HK-2 (cell line): ENCODE results near the gene SHE.

Experiments
- DNase-seq: peaks from one replicate; pipeline ENCODE4 v3.0.0-alpha.2; 2018; ENCODE audit not compliant: unreplicated experiment

Gene SHE

DNA sequence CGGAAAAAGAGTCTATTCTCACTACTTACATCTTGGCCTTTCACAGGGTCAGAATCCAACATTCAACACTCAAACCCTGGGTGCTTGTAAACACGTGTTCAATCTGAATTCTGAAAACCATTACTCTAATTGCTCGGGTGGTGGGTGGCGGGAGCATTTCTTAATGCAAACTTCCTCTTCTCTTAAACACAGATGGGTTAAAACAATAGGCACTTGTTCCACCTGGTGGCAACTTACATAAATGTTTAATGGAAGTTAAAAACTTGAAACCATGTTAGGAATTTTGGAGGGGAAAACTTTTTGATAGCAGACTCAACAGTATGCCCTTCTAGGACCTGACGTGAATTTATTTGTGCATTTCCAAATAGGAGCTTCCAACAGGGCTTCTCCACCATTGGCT is 23.6 kb downstream of the SHE start:
- no peak for DNase-seq

DNA sequence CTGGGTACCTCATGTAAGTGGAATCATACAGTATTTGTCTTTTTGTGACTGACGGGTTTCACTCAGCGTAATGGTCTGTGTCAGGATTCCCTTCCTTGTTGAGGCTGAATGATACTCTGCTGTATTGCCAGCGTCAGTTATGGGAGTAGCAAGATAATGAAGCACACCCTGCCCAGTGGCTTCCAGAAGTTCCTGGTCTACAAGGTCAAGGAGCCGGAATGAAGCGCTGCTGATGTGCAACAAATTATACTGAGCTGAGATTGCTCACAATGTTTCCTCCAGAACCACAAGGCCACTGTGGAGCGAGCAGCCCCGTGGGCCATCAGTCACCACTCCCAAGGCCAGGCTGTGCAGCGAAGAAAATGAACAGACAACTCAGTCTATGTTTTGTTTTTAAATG is 24.2 kb downstream of the SHE start:
- no peak for DNase-seq

DNA sequence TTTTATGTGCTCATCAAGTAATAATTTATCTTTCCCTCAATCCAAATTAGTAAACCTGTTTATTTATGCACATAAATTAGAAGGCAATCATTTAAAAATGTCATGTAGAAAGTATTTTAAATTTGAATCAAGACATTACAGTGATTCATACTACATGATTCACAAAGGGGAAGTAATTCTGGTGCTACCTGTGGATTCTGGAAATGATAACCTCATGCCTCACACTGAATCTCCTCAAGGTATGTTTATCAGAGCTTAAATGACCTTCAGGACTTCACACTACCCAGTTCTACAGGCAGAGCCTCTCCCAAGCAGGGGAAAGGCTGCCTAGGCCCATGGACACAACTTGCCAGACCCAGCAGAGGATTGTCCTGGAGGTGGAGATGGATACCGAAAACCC is 25.4 kb downstream of the SHE start:
- DNase-seq: no peak

DNA sequence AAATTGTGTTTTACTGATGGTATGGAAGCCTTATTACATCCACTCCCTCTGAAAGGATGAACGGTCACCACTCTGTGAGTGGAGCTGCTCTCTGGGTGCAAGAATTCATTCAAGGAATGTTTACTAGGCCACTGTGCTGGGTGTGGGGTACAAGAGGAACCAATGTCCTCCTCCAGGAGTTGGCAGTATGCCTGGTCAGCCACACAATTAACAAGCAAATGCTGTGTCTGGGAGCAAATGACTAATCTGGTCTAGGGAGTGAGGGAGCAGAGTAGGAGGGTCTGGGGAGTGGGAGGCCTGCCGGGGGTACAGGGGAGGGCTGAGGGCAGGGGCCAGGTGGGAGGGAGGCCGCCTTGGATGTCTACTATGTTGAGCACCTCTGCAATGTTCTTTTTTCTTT is 27.4 kb downstream of the SHE start:
- peak; percentile 49 for DNase-seq

DNA sequence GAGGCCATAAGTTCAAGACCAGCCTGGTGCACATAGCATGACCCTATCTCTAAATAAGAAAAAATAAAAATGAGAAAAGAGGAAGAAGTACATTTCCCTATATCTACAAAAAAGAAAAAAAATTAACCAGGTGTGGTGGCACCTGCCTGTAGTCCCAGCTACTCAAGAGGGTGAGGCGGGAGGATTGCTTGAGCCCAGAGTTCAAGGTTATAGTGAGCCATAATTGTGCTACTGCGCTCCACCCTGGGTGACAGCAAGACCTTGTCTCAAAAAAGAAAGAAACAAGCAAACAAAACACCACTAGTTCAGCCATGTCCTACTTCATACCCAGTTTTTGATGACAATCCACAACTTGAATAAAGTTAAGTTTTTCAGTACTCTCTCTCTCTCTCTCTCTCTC is 30.9 kb downstream of the SHE start:
- no peak for DNase-seq

DNA sequence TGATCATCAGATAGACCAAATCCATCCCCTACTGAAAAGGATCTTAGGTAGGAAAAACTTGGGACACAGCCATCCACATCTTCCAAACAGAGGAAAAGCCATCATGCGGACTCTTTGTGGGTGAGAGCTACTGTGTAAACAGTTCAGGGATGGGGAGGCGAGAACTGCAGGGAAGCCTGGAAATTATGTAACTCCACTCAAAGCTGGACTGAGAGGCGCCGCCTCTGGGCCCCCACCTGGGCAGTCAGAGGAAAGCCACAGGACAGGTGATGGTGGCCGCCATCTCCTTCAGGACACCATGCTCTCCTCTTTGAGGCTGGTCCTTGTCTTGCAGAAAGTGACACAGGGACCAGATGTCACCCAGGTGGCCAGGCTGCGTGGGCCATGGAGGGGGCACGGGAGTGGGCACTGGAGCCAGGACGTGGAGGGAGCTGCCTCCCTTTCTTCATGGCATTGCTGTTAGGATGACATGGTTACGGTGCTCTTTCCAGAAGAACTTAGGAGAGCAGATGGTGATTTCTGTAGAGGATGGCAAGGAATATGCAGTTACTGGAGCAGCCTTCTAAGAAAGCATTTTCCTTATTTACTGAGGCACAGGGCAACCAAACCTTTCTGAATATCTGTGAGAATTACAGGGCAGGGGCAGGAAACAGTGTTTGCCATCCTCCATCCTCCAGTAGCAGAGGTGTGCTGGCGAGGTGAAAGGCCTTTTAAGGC is 32.2 kb downstream of the SHE start:
- no peak for DNase-seq

DNA sequence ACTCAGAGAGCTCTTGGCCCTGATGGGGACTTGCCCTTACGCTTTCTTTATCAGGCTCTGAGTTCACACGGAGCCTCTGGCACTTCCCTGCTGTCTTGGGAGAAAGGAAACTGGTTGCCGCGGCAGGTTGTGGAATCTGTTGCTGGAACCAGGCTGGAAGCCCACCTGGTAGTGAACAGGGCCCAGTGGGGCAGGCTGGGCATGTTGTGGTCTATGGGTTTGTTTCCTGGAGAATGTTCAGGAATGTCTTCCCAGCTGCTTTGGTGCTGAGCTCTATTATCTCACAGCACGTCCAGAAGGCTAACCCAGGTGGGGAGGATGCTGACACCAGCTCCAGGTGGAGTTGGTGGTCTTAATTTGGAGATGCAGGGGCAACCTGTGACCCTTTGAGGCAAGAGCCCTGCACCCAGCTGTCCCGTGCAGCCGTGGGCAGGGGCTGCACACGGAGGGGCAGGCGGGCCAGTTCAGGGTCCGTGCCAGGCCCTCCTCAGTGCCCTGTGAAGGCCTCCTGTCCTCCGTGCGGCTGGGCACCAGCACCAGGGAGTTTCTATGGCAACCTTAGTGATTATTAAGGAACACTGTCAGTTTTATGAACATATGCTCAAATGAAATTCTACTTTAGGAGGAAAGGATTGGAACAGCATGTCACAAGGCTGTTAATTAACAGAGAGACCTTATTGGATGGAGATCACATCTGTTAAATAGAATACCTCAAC is 33.5 kb downstream of the SHE start:
- no peak for DNase-seq

DNA sequence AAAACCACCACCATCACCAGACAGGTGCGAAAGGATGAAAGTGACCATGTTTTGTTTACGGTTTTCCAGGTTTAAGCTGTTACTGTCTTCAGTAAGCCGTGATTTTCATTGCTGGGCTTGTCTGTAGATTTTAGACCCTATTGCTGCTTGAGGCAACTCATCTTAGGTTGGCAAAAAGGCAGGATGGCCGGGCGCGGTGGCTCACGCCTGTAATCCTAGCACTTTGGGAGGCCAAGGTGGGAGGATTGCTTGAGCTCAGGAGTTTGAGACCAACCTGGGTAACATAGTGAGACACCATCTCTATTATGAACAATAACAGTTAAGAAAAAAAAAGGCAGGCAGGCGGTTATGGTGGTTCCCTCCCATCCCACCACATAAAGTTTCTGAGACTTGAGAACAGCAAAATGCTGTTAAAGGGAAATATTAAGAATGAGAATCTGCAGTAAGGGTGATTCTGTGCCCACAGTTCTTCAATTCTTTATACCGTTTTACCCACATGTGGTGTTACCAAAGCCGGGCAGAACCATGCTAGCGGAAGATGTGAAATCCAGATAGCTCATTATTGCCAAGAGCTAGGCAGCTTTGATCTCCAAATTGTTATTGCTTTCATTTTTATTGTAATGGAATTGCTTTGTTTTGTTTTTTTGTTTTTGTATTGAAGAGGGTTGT is 34.6 kb downstream of the SHE start:
- no peak for DNase-seq

DNA sequence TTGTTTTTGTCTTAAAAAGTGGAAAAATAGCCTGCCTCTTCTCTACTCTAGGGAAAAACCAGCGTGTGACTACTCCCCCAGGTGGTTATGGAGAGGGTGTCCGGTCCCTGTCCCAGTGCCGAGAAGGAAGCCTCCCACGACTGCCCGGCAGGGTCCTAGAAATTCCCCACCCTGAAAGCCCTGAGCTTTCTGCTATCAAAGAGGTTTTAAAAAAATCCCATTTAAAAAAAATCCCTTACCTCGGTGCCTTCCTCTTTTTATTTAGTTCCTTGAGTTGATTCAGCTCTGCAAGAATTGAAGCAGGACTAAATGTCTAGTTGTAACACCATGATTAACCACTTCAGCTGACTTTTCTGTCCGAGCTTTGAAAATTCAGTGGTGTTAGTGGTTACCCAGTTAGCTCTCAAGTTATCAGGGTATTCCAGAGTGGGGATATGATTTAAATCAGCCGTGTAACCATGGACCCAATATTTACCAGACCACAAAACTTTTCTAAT is 35.2 kb downstream of the SHE start:
- no peak for DNase-seq

DNA sequence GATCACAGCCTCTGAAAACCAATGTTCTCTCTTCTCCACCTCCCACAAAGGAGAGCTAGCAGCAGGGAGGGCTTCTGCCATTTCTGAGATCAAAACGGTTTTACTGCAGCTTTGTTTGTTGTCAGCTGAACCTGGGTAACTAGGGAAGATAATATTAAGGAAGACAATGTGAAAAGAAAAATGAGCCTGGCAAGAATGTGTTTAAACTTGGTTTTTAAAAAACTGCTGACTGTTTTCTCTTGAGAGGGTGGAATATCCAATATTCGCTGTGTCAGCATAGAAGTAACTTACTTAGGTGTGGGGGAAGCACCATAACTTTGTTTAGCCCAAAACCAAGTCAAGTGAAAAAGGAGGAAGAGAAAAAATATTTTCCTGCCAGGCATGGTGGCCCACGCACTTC is 36.0 kb downstream of the SHE start:
- DNase-seq: no peak

DNA sequence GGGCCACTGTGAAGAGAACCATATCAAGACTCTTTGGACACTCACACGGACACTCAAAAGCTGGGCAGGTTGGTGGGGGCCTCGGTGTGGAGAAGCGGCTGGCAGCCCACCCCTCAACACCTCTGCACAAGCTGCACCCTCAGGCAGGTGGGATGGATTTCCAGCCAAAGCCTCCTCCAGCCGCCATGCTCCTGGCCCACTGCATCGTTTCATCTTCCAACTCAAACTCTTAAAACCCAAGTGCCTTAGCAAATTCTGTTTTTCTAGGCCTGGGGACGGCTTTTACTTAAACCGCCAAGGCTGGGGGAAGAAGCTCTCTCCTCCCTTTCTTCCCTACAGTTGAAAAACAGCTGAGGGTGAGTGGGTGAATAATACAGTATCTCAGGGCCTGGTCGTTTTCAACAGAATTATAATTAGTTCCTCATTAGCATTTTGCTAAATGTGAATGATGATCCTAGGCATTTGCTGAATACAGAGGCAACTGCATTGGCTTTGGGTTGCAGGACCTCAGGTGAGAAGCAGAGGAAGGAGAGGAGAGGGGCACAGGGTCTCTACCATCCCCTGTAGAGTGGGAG is 36.5 kb downstream of the SHE start:
- no peak for DNase-seq

DNA sequence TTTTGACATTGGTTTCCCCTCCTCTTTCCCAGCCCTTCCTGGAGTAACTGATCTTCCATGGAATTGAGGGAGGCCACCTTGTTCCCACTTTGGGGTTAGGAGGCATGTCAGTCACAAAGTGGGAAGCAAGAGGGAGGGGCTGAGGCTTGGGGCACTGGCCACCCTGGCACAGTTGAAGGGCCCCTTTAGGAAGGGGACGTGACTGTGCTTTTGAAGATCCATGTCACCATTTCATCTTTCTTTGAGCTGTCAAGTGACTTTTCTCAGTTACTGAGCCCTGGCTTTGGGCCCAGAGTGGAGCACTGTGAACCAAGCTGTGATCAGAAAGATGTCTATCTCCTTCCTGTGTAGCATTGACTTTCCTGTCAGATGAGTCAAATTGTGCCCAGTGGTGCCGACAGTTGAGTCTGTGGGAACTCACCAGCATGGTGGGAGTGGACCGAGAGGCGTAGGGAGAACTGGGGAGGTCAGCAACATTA is 38.7 kb downstream of the SHE start:
- no peak for DNase-seq

DNA sequence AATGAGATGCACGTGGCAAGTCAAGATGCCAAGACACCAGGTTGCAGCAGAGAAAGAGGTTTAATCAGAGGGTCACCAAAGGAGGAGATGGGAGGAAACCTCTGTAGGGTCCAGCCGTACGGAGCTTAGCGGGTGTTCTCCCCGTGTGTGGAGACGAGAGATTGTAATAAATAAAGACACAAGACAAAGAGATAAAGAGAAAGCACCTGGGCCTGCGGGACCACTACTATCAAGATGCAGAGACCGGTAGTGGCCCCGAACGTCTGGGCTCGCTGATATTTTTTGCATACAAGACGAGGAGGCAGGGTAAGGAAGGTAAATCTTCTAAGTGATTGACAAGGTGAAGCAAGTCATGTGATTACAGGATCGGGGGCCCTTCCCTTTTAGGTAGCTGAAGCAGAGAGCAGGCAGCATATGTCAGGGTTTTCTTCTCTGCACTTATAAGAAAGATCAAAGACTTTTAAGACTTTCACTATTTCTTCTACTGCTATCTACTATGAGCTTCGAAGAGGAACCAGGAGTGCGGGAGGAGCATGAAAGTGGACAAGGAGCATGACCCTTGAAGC is 41.4 kb downstream of the SHE start:
- no peak for DNase-seq

DNA sequence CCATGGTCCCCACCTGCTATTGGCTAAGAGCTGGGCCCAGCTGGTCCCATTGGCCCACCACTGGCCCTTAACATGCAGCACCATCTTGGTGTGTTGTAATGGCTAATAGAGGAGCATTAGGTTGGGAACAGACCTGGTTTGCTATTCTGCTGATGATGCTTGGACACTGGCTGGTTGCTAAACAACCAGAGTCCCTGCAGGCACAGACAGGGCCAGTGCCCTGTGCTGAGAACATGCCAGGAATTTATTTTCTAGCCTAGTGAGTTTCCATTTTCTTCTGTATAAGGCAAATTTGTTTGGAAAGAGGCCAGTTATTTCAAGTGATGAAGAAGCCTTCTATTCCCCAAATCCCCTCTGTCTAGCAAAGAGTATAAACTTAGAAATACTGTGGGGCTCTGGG is 43.1 kb downstream of the SHE start:
- no peak for DNase-seq

DNA sequence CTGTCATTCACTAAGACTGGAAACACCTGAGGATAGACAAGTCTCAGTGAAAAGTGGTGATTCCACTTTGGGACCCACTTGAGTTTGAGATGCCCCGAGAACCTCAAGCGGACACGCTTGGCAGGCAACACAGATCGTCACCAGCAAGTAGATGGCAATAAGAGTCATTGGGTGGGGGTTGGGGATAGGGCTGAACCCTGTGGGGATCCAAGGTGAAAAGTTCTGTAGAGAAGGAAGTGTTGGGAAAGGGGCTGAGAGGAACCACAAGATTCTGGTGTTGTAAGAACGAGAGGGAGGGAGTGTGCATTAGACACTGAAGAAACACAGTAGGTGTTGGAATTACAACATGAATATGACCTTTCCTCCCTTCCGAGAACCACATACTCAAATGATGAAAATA is 45.6 kb downstream of the SHE start:
- no peak for DNase-seq

DNA sequence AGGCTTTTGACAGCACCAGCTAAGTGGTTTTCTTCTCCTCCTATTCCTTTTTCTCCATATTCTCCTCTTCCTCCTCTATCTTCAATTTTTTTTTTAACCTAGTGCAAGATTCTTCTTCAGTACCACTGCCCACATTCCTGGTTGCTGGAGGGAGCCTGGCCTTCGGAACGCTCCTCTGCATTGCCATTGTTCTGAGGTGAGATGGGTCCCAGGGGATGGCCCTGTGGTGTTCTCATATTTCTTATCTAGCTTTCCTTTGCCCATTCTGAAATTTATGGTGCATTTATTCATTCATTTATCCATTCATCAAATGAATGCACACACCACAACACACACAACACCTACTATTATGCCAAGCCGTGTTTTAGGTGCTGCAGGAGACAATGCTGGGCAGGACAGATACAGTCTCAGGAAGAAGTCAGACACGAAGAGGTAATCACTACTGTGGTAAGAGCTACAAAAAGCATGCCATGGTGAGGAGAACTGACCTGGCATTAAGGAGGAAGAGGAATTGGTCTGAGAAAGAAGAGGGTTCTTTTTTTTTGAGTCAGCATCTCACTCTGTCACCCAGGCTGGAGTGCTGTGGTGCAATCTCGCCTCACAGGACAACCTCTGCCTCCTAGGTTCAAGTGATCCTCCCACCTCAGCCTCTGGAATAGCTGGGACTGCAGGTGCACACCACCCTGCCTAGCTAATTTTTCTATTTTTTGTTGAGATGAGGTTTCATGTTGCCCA is 47.7 kb downstream of the SHE start:
- no peak for DNase-seq

DNA sequence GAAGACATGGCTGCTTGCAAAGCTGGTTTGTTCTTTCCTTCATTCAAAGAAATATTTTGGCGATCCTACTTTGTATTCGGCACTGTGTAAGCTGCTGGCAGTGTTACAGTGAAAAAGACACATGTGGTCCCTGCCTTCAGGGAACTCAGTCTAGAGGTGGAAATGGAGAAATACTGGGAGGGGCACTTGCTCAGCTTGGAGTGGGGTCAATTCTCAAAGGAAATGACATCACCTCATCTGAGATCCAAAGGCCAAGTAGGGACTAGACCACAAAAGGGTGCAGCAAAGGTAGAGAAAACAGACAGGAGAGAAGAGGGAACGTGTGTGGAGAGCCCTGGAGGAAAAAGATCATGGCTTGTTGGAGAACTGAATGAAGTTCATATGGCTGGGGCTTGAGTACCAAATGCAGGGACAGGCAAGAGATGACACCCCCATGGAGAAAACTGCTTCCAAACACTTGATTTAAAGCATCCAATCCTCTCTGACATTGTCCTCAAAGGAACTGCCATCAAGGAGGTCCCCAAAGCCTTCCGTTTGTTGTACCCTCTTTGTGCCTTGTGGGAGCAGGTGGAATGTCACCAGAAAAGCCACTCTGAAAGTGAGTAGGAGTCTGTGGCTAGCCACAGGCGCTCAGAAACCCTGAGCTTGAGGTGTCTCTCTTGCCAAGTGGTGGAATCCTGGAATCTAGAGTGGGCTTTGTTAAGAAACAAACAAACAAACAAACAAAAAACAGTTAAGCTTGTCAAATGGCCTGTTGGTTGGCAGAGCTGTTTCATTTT is 48.4 kb downstream of the SHE start:
- DNase-seq: no peak

DNA sequence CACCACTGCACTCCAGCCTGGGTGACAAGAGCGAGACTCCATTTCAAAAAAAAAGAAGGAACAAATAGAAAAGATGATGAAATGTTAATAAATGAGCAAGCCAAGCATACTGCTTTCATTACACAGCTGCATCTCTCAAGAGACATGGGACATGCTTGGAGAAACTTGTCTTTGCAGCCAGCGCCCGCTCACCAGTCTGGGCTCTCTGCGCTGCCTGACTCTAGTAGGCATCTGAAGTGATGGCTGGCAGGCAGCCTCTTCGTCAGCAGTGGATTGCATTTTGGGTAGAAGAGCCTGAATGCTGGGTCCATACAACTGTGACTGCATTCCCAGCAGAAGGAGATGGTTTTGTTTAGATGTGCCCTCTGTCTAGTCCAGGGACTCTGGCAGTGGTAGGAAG is 49.1 kb downstream of the SHE start:
- DNase-seq: no peak

DNA sequence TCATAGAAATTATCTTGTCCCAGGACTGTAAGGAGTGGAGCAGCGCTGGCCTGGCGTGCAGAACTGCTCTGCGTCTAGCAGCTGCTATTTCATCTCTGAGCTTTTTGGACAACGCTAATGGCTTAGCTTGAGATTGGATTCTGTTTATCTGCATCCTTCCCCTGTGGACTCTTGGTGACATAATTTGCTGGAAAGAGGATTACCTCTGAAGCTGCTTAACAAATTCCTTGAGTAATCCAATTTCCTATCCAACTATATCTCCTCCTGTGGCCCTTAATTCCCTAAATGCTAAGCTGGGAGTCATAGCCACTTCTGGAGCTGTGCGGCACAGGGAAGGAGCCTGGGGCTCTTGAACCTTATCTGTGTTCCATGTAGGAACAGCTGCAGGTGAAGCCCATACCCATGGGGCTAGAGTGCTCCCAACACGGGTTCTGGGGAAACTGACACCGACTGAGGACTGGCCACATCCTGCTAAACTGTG is 53.8 kb downstream of the SHE start:
- DNase-seq: no peak

DNA sequence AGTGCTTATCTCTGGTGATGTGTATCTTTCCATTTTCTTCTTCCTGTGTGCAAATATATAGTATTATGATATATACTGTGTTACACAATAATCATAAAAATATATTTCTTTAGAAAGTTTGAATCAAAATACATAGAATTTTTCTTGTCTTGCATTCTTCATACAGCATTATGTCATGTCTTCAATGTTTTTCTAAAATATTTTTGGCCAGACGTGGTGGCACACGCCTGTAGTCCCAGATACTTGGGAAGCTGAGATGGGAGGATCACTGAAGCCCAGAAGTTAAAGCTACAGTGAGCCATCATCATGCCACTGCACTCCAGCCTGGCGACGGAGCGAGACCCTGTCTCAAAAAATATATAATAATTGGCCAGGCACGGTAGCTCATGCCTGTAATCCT is 55.4 kb downstream of the SHE start:
- DNase-seq: no peak

DNA sequence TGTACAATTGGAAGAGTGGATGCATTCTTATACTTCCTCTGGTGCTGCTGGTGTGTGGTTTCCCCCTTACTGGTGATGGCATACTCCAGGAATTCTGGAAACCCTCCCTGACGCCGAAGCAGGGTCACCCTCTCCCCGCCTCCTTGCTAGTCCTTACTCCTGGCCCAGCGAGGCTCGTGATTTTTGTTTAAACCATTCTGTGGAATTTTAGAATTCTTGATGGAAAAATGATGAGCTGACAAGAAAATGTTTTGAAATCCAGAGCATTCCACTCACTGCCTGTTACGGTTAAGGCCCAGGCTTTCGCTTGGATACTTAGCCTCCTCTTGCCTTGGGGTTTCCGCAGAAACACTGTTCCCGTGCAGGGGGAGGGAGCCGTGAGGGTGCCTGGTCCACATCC is 55.9 kb downstream of the SHE start:
- peak; percentile 60 for DNase-seq
